ENCODE results near the gene PPM1A. TPM values are rescaled to one million over a fixed set of nuclear protein-coding genes. Genes with fewer than 3 reads are reported as not detected.

The PPM1A gene
- total and polyA plus RNA-seq, 2 of the 8 experiments (the other 6 are each of a cell fraction or from before 2014, with no cell fraction given) = 14.0 to 51.2 TPM

DNA sequence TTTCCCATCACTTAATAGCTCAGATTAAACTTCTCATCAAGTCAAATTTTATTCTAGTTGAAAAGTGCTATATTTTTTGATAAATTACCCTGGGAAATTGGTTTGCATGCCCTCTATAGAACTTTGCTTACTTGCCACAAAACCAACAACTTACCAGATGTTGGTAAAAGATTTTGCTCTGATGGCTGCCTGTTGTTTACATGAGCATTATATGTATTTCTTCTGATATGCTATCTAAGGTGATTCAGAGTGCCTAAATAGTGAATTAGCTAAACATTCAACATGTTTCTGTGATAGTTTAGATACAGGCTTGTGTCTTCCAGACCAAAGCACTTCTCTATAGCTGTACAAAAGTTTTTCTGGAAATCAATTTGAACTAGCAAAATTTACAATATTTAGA is 51.0 kb downstream of the PPM1A start:
- Histone ChIP-seq H3K23me2 (ENCODE audit: low read depth, low read length) (no peaks in the 10 kb centered on the region), H3K14ac (ENCODE audit: insufficient read length) (no peak overlapping the region), H3K79me1 (ENCODE audit: low read depth, low read length) (no peaks in the 10 kb centered on the region), H4K5ac (ENCODE audit: insufficient read length, low read depth, low read length) (no peak overlapping the region), H3K36me3 (ENCODE audit: control insufficient read depth in 2 of 4, insufficient read depth in 4 of 4, low read length in 3 of 4) (peaks cover 0 to 2% (median 0%) of the 10 kb centered on the region in 4 experiments; a peak in 1 of 8 replicates), H3K56ac (replicated peaks; ENCODE audit: insufficient read length, low read depth, low read length) (no peak overlapping the region), H2BK20ac (ENCODE audit: low read length) (no peak overlapping the region), H3K27ac (ENCODE audit: low read depth, low read length) (no peak overlapping the region), H4K8ac (ENCODE audit: extremely low read depth, insufficient read depth, low read length) (no peak overlapping the region), H3K18ac (ENCODE audit: extremely low read depth, low read length) (no peak overlapping the region), H3K23ac (ENCODE audit: insufficient read length) (no peak overlapping the region), H2BK15ac (ENCODE audit: low read length) (no peak overlapping the region), H2AK5ac (ENCODE audit: low read depth, low read length) (no peak overlapping the region), H3K79me2 (ENCODE audit: control insufficient read depth in 1 of 2, insufficient read depth in 2 of 2, low read length in 2 of 2) (no peaks in the 10 kb centered on the region), H2BK5ac (ENCODE audit: low read depth, low read length) (no peak overlapping the region), H3K27me3 (replicated peaks in 1 of 4; ENCODE audit: control insufficient read depth in 3 of 4, extremely low read depth in 1 of 4, insufficient read depth in 3 of 4, low read length in 3 of 4) (no peaks in the 10 kb centered on the region), H2BK120ac (replicated peaks; ENCODE audit: low read depth, low read length) (no peak overlapping the region), H3K4me1 (replicated peaks in 1 of 4; ENCODE audit: control insufficient read depth in 3 of 4, insufficient read depth in 4 of 4, low read length in 3 of 4) (peaks cover 6 to 11% (median 10%) of the 10 kb centered on the region in 4 experiments), H3K4me3 (ENCODE audit: extremely low read depth in 1 of 4, insufficient read depth in 2 of 4, low read depth in 3 of 4, low read length in 4 of 4) (no peak overlapping the region), H2AFZ (ENCODE audit: low read length) (no peak overlapping the region), H4K20me1 (replicated peaks in 1 of 2; ENCODE audit: control insufficient read depth in 1 of 2, insufficient read depth in 2 of 2, low read length in 2 of 2) (no peaks in the 10 kb centered on the region), H3K9me3 (ENCODE audit: insufficient read depth in 2 of 2, low read depth in 1 of 2, low read length in 1 of 2) (no peaks in the 10 kb centered on the region), H3K9ac (replicated peaks in 1 of 4; ENCODE audit: extremely low read depth in 1 of 4, low read depth in 3 of 4, low read length in 3 of 4) (no peak overlapping the region), H3K4ac (replicated peaks; ENCODE audit: insufficient read length, low read depth, low read length) (no peak overlapping the region), H2BK12ac (ENCODE audit: low read depth, low read length) (no peak overlapping the region), H4K91ac (replicated peaks; ENCODE audit: insufficient read length, low read length) (no peak overlapping the region), H3K4me2 (ENCODE audit: insufficient read depth in 1 of 2, low read depth in 2 of 2, low read length in 2 of 2) (no peak overlapping the region)
- CTCF ChIA-PET (ENCODE audit: partially characterized antibody) = interaction anchor here (0.6 to 3.0 kb wide), 7 partner anchors 10 to 150 kb away, joined by 3 to 12 read pairs (median 5); no protein-coding TSS in a partner anchor
- TF ChIP-seq CTBP2 (IDR thresholded peaks at IDR 0.05; ENCODE audit: borderline replicate concordance, insufficient read depth, insufficient read length, low read length) (no peak), JUN (IDR thresholded peaks at IDR 0.05; ENCODE audit: low read depth, low read length) (no peak), HDAC2 (IDR thresholded peaks at IDR 0.05; ENCODE audit: borderline replicate concordance in 1 of 2, low read depth in 2 of 2, low read length in 2 of 2) (no peak), YY1 (IDR thresholded peaks at IDR 0.05; ENCODE audit: low read depth, low read length) (no peak), POLR2A (IDR thresholded peaks at IDR 0.05; ENCODE audit: control extremely low read depth in 1 of 2, low read depth in 2 of 2, low read length in 2 of 2) (no peak), SP2 (IDR thresholded peaks at IDR 0.05; ENCODE audit: low read length) (no peak), SAP30 (IDR thresholded peaks at IDR 0.05; ENCODE audit: insufficient read depth, insufficient replicate concordance, low read length) (no peak), RXRA (IDR thresholded peaks at IDR 0.05; ENCODE audit: insufficient read depth, low read depth, low read length) (no peak), PHF8 (conservative IDR thresholded peaks at IDR 0.05; ENCODE audit: low read depth, low read length) (no peak), CREB1 (IDR thresholded peaks at IDR 0.05) (no peak), NRF1 (IDR thresholded peaks at IDR 0.05; ENCODE audit: low read depth, low read length) (no peak)
- TF ChIP-seq, protein P1, sequence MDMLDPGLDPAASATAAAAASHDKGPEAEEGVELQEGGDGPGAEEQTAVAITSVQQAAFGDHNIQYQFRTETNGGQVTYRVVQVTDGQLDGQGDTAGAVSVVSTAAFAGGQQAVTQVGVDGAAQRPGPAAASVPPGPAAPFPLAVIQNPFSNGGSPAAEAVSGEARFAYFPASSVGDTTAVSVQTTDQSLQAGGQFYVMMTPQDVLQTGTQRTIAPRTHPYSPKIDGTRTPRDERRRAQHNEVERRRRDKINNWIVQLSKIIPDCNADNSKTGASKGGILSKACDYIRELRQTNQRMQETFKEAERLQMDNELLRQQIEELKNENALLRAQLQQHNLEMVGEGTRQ (IDR thresholded peaks at IDR 0.05; ENCODE audit: low read length) = no peak
- POLR2A ChIA-PET (ENCODE audit: partially characterized antibody) = interaction anchor here (0.7 to 1.4 kb wide), 4 partner anchors 9 to 51 kb away, joined by 3 to 5 read pairs (median 4); partner anchors contain the start of gene PPM1A
- FAIRE-seq = no peak
- no peak for DNase-seq (ENCODE audit: low read depth in 1 of 2, low spot score in 2 of 2)

Data from H1 (cell line).